ENCODE data around the gene AKNA.

The AKNA gene

DNA sequence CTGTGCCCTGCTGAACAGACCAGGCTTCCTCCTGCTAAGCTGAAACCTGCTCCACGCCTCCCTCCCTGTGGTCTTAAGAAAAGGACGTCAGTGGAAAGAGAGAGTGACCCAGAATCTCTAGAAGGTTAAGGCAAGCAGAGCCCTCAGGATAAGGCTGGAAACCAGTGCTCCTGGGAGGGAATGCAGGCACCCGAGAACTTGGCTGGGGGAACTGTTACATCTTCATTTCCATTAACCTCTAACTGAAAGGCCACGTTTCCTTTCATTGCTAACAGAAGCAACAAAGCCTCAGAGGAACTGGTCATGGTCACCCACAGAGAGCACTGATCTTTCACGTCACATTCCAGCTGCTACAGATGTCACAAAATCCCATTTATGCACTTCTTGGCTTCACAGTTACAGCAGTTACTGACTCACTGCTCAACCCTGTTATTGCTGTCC is 26.1 kb upstream of the AKNA start:
- POLR2A ChIA-PET (ENCODE audit: low non-redundant PET), result no interaction called here
- no peak for TF ChIP-seq CTCF (conservative IDR thresholded peaks at IDR 0.05; ENCODE audit: low read depth)
- CTCF ChIA-PET, result interaction anchor here (1.4 kb wide), 1 partner anchor 9 kb away, joined by 12 read pairs; no protein-coding TSS in a partner anchor
- no peak for DNase-seq (ENCODE audit: low spot score)
- H3K27ac ChIP-seq, result peak overlapping the region; percentile 2; the same call in 1 of the 2 replicates

GRCh38 chr9:114412048-114412683 is 24.4 kb upstream of the AKNA start:
- CTCF ChIA-PET, result no interaction called here
- no peak for TF ChIP-seq CTCF (conservative IDR thresholded peaks at IDR 0.05; ENCODE audit: low read depth)
- POLR2A ChIA-PET (ENCODE audit: low non-redundant PET), result no interaction called here
- DNase-seq (ENCODE audit: low spot score), result no peak
- no peak overlapping the region; the same call in 1 of the 2 replicates for H3K27ac ChIP-seq

DNA sequence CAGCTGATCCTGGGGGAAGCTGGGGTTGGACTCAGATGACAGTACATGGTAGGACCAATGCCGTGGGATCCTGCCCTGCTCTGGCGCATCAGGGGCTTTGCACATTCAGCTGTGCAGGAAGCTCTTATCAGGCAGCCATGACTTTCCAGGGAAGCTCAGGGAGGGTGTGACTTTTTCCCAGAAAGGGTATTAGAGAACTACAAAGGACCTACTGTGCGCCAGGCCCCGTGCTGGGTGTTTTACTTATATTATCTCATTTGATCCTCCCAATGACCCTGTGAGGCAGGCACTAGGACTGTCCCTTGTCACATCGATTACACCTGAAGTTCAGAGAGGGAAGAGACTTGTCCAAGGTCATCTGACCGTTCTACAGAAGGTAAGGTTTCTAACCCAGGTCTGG is 23.7 kb upstream of the AKNA start:
- ChIA-PET CTCF (interaction anchor here (1.1 kb wide), 1 partner anchor 243 kb away, joined by 5 read pairs; no protein-coding TSS in a partner anchor), POLR2A (ENCODE audit: low non-redundant PET) (no interaction called here)
- TF ChIP-seq CTCF (conservative IDR thresholded peaks at IDR 0.05; ENCODE audit: low read depth), result no peak
- no peak for DNase-seq (ENCODE audit: low spot score)
- peak overlapping the region; percentile 70 for H3K27ac ChIP-seq

DNA sequence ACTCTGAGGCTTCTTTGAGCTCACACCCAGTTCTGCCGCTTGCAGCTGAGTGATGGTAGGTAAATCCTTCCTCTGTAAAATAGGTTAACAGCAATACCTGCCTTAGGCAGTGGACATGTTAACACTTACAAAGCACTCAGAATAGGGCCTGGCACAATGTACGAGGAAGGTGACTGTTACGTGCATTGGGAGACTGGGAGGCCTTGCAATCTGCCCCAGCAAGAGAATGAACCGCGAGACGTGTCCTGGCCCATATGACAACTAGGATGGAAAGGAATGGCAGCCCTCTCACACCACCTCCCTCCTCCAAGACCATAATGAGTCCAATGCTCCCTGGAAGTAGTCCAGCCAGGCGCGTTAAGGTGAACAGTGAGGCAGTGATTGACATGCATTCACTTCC is 23.1 kb upstream of the AKNA start:
- no peak for TF ChIP-seq CTCF (conservative IDR thresholded peaks at IDR 0.05; ENCODE audit: low read depth)
- ChIA-PET POLR2A (ENCODE audit: low non-redundant PET) (no interaction called here), CTCF (interaction anchor here (0.6 to 1.1 kb wide), 2 partner anchors 15 to 244 kb away, joined by 3 to 5 read pairs; no protein-coding TSS in a partner anchor)
- peak overlapping the region; percentile 70 for H3K27ac ChIP-seq
- DNase-seq (ENCODE audit: low spot score), result peak; percentile 82

DNA sequence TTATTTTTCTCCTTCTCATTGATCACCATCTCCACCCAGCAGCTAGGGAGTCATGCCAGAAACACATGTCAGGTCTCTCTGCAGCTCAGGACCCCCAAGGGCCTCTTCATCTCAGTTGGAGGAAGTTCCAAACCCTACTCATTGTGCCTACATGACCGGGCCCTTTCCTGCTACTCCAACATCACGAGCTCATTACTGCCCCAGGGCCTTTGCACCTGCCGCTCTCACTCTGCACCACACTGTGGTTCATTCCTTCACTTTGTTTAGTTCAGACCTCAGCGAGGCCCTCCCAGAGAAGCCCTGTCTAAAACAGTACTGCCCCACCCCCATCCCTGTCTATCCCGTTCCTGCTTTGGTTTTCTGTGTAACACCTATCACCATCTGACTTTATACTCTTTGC is 22.1 kb upstream of the AKNA start:
- TF ChIP-seq CTCF (conservative IDR thresholded peaks at IDR 0.05; ENCODE audit: low read depth), result no peak
- CTCF ChIA-PET, result interaction anchor here (6.9 kb wide), 1 partner anchor 95 kb away, joined by 74 read pairs; the partner anchor contains the start of gene WHRN
- no peak overlapping the region for H3K27ac ChIP-seq
- POLR2A ChIA-PET (ENCODE audit: low non-redundant PET), result no interaction called here
- DNase-seq (ENCODE audit: low spot score), result no peak

DNA sequence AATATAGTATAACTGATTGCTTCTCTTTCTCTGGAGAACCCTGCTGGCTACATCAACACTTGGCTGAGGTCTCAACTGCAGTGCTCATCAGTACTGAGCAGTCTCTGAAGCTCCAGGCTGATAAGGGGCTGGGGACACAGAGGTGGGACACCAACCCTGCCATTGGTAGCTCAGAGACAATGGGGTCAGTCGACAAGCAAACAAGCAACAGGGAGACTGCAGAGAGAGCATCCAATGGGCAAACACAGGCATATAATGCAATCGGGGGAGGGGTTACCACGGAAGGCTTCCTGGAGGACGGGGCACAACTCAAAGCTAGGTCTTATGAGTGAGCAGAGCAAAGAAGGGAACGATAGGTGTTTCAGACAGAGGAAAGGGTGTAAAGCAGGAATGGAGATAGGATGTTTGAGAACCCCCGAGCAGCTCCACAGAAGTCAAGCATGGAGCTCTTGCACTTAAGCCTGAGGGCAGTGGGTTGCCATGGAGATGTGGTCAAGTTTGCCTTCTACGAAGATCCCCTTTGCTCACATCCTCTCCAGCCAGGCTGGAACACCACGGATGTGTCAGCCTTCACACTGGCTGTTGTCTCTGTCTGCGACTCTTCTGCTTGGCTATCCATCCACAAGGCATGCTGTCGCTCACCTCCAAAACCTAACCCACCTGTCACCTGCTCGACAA is 21.5 kb upstream of the AKNA start:
- no peak for DNase-seq (ENCODE audit: low spot score)
- no peak overlapping the region for H3K27ac ChIP-seq
- POLR2A ChIA-PET (ENCODE audit: low non-redundant PET), result no interaction called here
- CTCF ChIA-PET, result interaction anchor here (0.5 to 6.9 kb wide), 2 partner anchors 96 to 501 kb away, joined by 4 to 74 read pairs; partner anchors contain the start of gene WHRN
- TF ChIP-seq CTCF (conservative IDR thresholded peaks at IDR 0.05; ENCODE audit: low read depth), result no peak

Data from RWPE1 (cell line).